A549 (cell line): Measurements from ENCODE around the gene C11orf71. TPM values are rescaled to one million over a fixed set of nuclear protein-coding genes. Genes with fewer than 3 reads are reported as not detected.

Experiments used
- ATAC-seq, 2 experiments: fragments of 200-7000 bp in 1 of 2; fragments of >200 bp in 1 of 2; cut with Nextera tagmentation in 1 of 2; cut with Tn5 transposase in 1 of 2; 3 replicates each; pipeline versions ENCODE4 v1.8.0 to v1.9.1; 2018 to 2020; ENCODE audit warnings: mild to moderate bottlenecking in 1 of 2, moderate library complexity in 1 of 2
- CTCF ChIA-PET: fragments of 300-600 bp; sonication (Branson Sonifier 250); formaldehyde crosslinking; extraction: SDS; loops from one replicate; lab custom pipeline; 2021; ENCODE audit warnings: antibody characterized with exemption, inconsistent platforms; lab: Yijun Ruan, JAX
- POLR2A ChIA-PET: fragments of 350-600 bp; formaldehyde crosslinking; extraction: SDS; loops from one replicate; lab custom pipeline; 2021; ENCODE audit warnings: antibody characterized with exemption, inconsistent platforms; lab: Yijun Ruan, JAX
- DNase-seq, 2 experiments: peaks; one replicate each; pipeline versions ENCODE4 v3.0.0 to v3.0.0-alpha.2; 2011 to 2016; ENCODE audit warnings: low read depth in 1 of 2, low spot score in 1 of 2
- FAIRE-seq: peaks from 2 replicates; lab custom pipeline; 2011; peaks lifted over from hg19 to GRCh38; lab: Jason Lieb, UNC
- H3K27ac ChIP-seq, 2 experiments: fragments of >200 bp; sonication (Bioruptor Twin); formaldehyde crosslinking; 3 replicates each; pipeline ENCODE4 v1.5.1; 2016 to 2017
- H3K4me1 ChIP-seq: fragments of >200 bp; sonication (Bioruptor Twin); formaldehyde crosslinking; 3 replicates; pipeline ENCODE4 v1.6.1; 2016
- H3K4me2 ChIP-seq: fragments of >200 bp; sonication (Bioruptor Twin); formaldehyde crosslinking; 3 replicates; pipeline ENCODE4 v1.6.1; 2016
- H3K4me3 ChIP-seq: fragments of >200 bp; sonication (Bioruptor Twin); formaldehyde crosslinking; 3 replicates; pipeline ENCODE4 v1.5.1; 2016
- H3K9me3 ChIP-seq: fragments of >200 bp; sonication (Bioruptor Twin); formaldehyde crosslinking; 3 replicates; pipeline ENCODE4 v1.6.1; 2016
- BCL3 ChIP-seq: fragments of >200 bp; sonication (Bioruptor Twin); formaldehyde crosslinking; IDR thresholded peaks from 3 replicates; pipeline ENCODE4 v1.6.1; 2016
- BHLHE40 ChIP-seq: IDR thresholded peaks from 2 replicates; pipeline ENCODE4 v1.6.1; 2012; ENCODE audit warnings: low read depth, low read length, inconsistent platforms
- CBX2 ChIP-seq: fragments of 200-600 bp; sonication (generic); IDR thresholded peaks from 2 replicates; pipeline ENCODE4 v1.6.1; 2016; ENCODE audit warnings: low read depth, mild to moderate bottlenecking, borderline replicate concordance
- CHD2 ChIP-seq: fragments of 150-350 bp; IDR thresholded peaks from 2 replicates; pipeline ENCODE4 v1.6.1; 2014; ENCODE audit warnings: low read length; ENCODE audit not compliant: partially characterized antibody
- ELK1 ChIP-seq: fragments of 150-350 bp; IDR thresholded peaks from 2 replicates; pipeline ENCODE4 v1.6.1; 2014; ENCODE audit warnings: low read depth, mild to moderate bottlenecking, low read length
- FOSB ChIP-seq: fragments of 250-450 bp; sonication (Bioruptor Pico); IDR thresholded peaks from 2 replicates; pipeline ENCODE4 v1.5.0; 2020; ENCODE audit warnings: mild to moderate bottlenecking, moderate library complexity
- FOXS1 ChIP-seq: fragments of 250-450 bp; sonication (Bioruptor Pico); IDR thresholded peaks from 2 replicates; pipeline ENCODE4 v1.5.0; 2020; ENCODE audit warnings: mild to moderate bottlenecking, moderate library complexity
- HDAC2 ChIP-seq: fragments of 200-600 bp; sonication (generic); IDR thresholded peaks from 2 replicates; pipeline ENCODE4 v1.6.1; 2016
- HES2 ChIP-seq: fragments of >200 bp; sonication (Bioruptor Twin); formaldehyde crosslinking; IDR thresholded peaks from 2 replicates; pipeline ENCODE4 v1.6.1; 2016
- HEYL ChIP-seq: fragments of 250-450 bp; sonication (Bioruptor Pico); IDR thresholded peaks from 2 replicates; pipeline ENCODE4 v1.8.0; 2021; ENCODE audit warnings: mild to moderate bottlenecking, moderate library complexity
- JUN ChIP-seq, 2 experiments: fragments of >200 bp; sonication (Bioruptor Twin); formaldehyde crosslinking; IDR thresholded peaks; 2 replicates in 1 of 2; 3 replicates in 1 of 2; pipeline ENCODE4 v1.6.1; 2016 to 2017
- NFE2L2 ChIP-seq: fragments of 150-350 bp; conservative IDR thresholded peaks from 2 replicates; pipeline ENCODE4 v1.6.1; 2014; ENCODE audit warnings: low read length
- NPAS2 ChIP-seq: fragments of 250-450 bp; sonication (Bioruptor Pico); IDR thresholded peaks from 2 replicates; pipeline ENCODE4 v1.8.0; 2022; ENCODE audit warnings: mild to moderate bottlenecking, moderate library complexity, borderline replicate concordance
- PBX3 ChIP-seq: IDR thresholded peaks from 2 replicates; pipeline ENCODE4 v1.6.1; 2012
- PHF8 ChIP-seq: fragments of 200-600 bp; sonication (generic); IDR thresholded peaks from 2 replicates; pipeline ENCODE4 v1.6.1; 2016; ENCODE audit warnings: low read depth, mild to moderate bottlenecking, antibody characterized with exemption, moderate library complexity, borderline replicate concordance
- REST ChIP-seq: fragments of 200-600 bp; sonication (generic); IDR thresholded peaks from 2 replicates; pipeline ENCODE4 v1.6.1; 2016; ENCODE audit warnings: antibody characterized with exemption, mild to moderate bottlenecking, moderate library complexity
- RNF2 ChIP-seq: fragments of 200-600 bp; sonication (generic); IDR thresholded peaks from 2 replicates; pipeline ENCODE4 v1.6.1; 2016; ENCODE audit warnings: low read depth, mild to moderate bottlenecking, antibody characterized with exemption, moderate library complexity, borderline replicate concordance
- SREBF2 ChIP-seq: fragments of 450-650 bp; IDR thresholded peaks from 2 replicates; pipeline ENCODE4 v1.6.1; 2014; ENCODE audit warnings: mild to moderate bottlenecking, moderate library complexity
- ZNF302 ChIP-seq: fragments of 250-450 bp; sonication (Bioruptor Pico); IDR thresholded peaks from 2 replicates; pipeline ENCODE4 v1.9.0; 2021; ENCODE audit warnings: inconsistent platforms, mild to moderate bottlenecking, moderate library complexity
- WGBS: methylation state at CpG from one replicate; pipeline ENCODE4 v1.1.6; 2017; ENCODE audit errors: missing lambda C conversion rate; 5-methylcytosine and 5-hydroxymethylcytosine counted together
- polyA plus RNA-seq, 4 experiments: library from polyadenylated mRNA; depleted of rRNA in 3 of 4; stranded (reverse); fragments of >200 nt; fragmentation: RNase III in 1 of 4; extraction: RNeasy Plus Mini Kit Qiagen cat#74134 plus additional on column Dnase treatment in 1 of 4; gene quantifications; 2 replicates in 3 of 4; 3 replicates in 1 of 4; pipeline ENCODE4 v1.2.3, GENCODE V29; 2011 to 2017
- TF ChIP-seq, protein P1 (sequence below): IDR thresholded peaks from 2 replicates; pipeline ENCODE4 v1.6.1; 2012; ENCODE audit warnings: low read depth, borderline replicate concordance
- TF ChIP-seq, protein P2 (sequence below): IDR thresholded peaks from 2 replicates; pipeline ENCODE4 v1.6.1; 2012

Gene C11orf71
- polyA plus RNA-seq, 2 of the 4 experiments (the other 2 are of a cell fraction) = 6.0 to 9.3 TPM

DNA sequence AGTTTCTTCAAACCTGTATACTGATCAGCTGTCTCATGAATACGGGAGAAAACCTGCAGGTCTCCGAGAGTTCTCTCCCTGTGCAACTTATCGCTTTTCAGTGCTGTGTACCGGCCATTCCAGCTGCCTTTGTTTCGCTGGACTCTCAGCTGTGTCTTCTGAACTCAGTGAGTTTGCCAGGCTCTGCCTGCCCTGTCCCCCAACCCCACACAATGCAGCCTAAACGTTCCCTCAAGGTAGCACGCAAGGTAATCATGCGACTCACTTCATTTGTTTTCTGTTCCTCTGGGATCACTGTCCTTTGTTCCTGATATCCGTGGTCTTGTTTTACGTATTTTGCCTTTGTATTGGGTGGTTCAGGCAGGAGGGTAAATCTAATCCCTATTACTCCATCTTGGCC is 13.6 kb upstream of the C11orf71 start (continued):
- no peak for TF ChIP-seq SREBF2

- H3K4me1 ChIP-seq = no peaks in the 10 kb centered on the region
- DNase-seq (no peak), ATAC-seq (no peak), FAIRE-seq (no peak)
- H3K27ac ChIP-seq = no peak overlapping the region
- WGBS = 99% methylated on average over 4 of the region's 4 CpGs
- no peaks in the 10 kb centered on the region for H3K9me3 ChIP-seq
- no peak overlapping the region for H3K4me3 ChIP-seq
- H3K4me2 ChIP-seq = no peak overlapping the region
- TF ChIP-seq NFE2L2 (no peak), ELK1 (no peak), ZNF302 (CRISPR knock-in tag) (no peak), HDAC2 (no peak), CBX2 (no peak), FOXS1 (no peak), BHLHE40 (no peak), REST (no peak), HES2 (no peak), PHF8 (no peak), JUN (IDR thresholded peaks at IDR 0.05) (no peak), PBX3 (no peak)
- TF ChIP-seq, protein P1, sequence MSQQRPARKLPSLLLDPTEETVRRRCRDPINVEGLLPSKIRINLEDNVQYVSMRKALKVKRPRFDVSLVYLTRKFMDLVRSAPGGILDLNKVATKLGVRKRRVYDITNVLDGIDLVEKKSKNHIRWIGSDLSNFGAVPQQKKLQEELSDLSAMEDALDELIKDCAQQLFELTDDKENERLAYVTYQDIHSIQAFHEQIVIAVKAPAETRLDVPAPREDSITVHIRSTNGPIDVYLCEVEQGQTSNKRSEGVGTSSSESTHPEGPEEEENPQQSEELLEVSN = no peak
- ChIA-PET POLR2A (no interaction called here), CTCF (interaction anchor here (1.3 kb wide), 1 partner anchor 13 kb away, joined by 3 read pairs; no protein-coding TSS in a partner anchor)
These were observed 12.6 kb upstream of the C11orf71 start for GRCh38 chr11:114412946-114413345.

- no peaks in the 10 kb centered on the region for H3K9me3 ChIP-seq
- POLR2A ChIA-PET = no interaction called here
- H3K27ac ChIP-seq = peak overlapping the region; percentile 96 to 99
- peak overlapping the region; percentile 65 for H3K4me3 ChIP-seq
- TF ChIP-seq CHD2 (no peak), HES2 (no peak), CBX2 (no peak), HEYL (CRISPR knock-in tag) (no peak), FOSB (no peak), NPAS2 (no peak), ELK1 (no peak), BCL3 (no peak), RNF2 (no peak)
- TF ChIP-seq, protein P2, sequence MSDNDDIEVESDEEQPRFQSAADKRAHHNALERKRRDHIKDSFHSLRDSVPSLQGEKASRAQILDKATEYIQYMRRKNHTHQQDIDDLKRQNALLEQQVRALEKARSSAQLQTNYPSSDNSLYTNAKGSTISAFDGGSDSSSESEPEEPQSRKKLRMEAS = no peak
- TF ChIP-seq, protein P1 = no peak
- TF ChIP-seq, all 56 proteins: peak for 0
- WGBS = 2% methylated on average over 4 of the region's 4 CpGs
- CTCF ChIA-PET = no interaction called here
- Histone ChIP-seq H3K4me2 (peak overlapping the region; percentile 89), H3K4me1 (peaks cover 25% of the 10 kb centered on the region)
- ATAC-seq (no peak), DNase-seq (no peak), FAIRE-seq (no peak)
These were observed 1.0 kb upstream of the C11orf71 start for GRCh38 chr11:114401311-114401710.
